ENCODE measurements around the gene RNF13.

The RNF13 gene

DNA sequence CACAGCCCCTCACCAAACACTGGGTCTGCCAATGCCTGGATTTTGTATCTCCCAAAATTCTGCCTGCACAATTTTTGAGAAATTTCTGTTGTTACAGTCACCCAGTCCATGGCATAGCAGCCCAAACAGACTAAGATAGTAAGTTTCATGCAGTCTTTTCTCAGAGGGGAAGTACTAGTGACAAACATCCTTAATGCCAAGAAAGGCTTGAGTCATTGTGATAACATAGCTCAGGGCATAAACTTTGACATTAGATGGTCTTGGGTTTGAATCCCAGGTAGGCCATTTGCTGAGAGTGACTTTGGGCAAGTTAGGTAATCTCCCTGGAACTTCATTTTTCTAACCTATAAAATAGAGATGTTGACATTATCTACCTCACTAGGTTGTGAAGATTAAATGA is 193.8 kb downstream of the RNF13 start:
- no peak for DNase-seq
